Endodermal cell (in vitro differentiated cells): ENCODE measurements around the gene APCDD1L. TPM values are rescaled to one million over a fixed set of nuclear protein-coding genes. Genes with fewer than 3 reads are reported as not detected.

Source experiments
- DNase-seq: peaks from one replicate; pipeline ENCODE4 v3.0.0-alpha.2; 2017
- H3K27ac ChIP-seq: 2 replicates; pipeline ENCODE4 v1.5.1; 2013; ENCODE audit warnings: mild to moderate bottlenecking, low read depth, low read length, moderate library complexity
- H3K27me3 ChIP-seq: 2 replicates; pipeline ENCODE4 v1.6.1; 2013; ENCODE audit warnings: mild to moderate bottlenecking, low read length, moderate library complexity; ENCODE audit not compliant: insufficient read depth, control insufficient read depth, poor library complexity, severe bottlenecking
- H3K36me3 ChIP-seq: 2 replicates; pipeline ENCODE4 v1.7.0; 2013; ENCODE audit warnings: mild to moderate bottlenecking, low read length, moderate library complexity; ENCODE audit not compliant: control insufficient read depth, insufficient read depth
- H3K4me1 ChIP-seq: one replicate; pipeline ENCODE4 v1.7.0; 2013; ENCODE audit warnings: low read length; ENCODE audit not compliant: control insufficient read depth, insufficient read depth
- H3K4me3 ChIP-seq: 2 replicates; pipeline ENCODE4 v1.5.1; 2013; ENCODE audit warnings: mild to moderate bottlenecking, low read length, moderate library complexity
- H3K9ac ChIP-seq: 2 replicates; pipeline ENCODE4 v1.6.1; 2013; ENCODE audit warnings: mild to moderate bottlenecking, low read length, moderate library complexity; ENCODE audit not compliant: poor library complexity, severe bottlenecking; ENCODE audit errors: extremely low read depth
- H3K9me3 ChIP-seq: 2 replicates; pipeline ENCODE4 v1.6.1; 2013; ENCODE audit warnings: mild to moderate bottlenecking, low read length, moderate library complexity; ENCODE audit not compliant: control insufficient read depth
- H3K27ac Mint-ChIP-seq: 2 replicates; pipeline ENCODE4 v1.8.0; 2020; ENCODE audit warnings: mixed read lengths
- H3K27me3 Mint-ChIP-seq: 2 replicates; pipeline ENCODE4 v1.8.0; 2021; ENCODE audit warnings: mild to moderate bottlenecking, mixed read lengths; ENCODE audit not compliant: insufficient read depth
- H3K36me3 Mint-ChIP-seq: 2 replicates; pipeline ENCODE4 v1.8.0; 2020; ENCODE audit warnings: low read depth, mixed read lengths
- H3K4me1 Mint-ChIP-seq: 2 replicates; pipeline ENCODE4 v1.8.0; 2020; ENCODE audit warnings: mixed read lengths
- H3K4me3 Mint-ChIP-seq: 2 replicates; pipeline ENCODE4 v1.8.0; 2020; ENCODE audit warnings: mild to moderate bottlenecking, moderate library complexity, mixed read lengths
- H3K9me3 Mint-ChIP-seq: 2 replicates; pipeline ENCODE4 v1.8.0; 2020; ENCODE audit warnings: mild to moderate bottlenecking, mixed read lengths
- CTCF ChIP-seq: fragments of 200-600 bp; sonication (generic); conservative IDR thresholded peaks from 2 replicates; pipeline ENCODE4 v1.5.0; 2021; ENCODE audit warnings: antibody characterized with exemption, mild to moderate bottlenecking
- WGBS, 2 experiments: methylation state at CpG; one replicate each; pipeline versions ENCODE4 v1.1.5 to v1.1.7; 2013; ENCODE audit warnings: missing lambda C conversion rate in 2 of 2, mixed read lengths in 1 of 2; ENCODE audit not compliant: insufficient coverage in 1 of 2, insufficient read length in 1 of 2; 5-methylcytosine and 5-hydroxymethylcytosine counted together
- total RNA-seq, 2 donors: library from RNA; stranded (reverse); fragmentation: NEBNext Ultra II Directional in 1 of 2; extraction: Animal tissue kit (Norgen Biotek cat#: 25700) in 1 of 2; gene quantifications; 2 replicates in 1 of 2; 3 replicates in 1 of 2; pipeline ENCODE4 v1.2.1, GENCODE V29; 2021

APCDD1L gene
- total RNA-seq, 2 donors from 2014 or later, result 6.4 TPM

GRCh38 chr20:58513580-58514285 lies 1.5 kb downstream of the APCDD1L start:
- peaks cover 47% of the 10 kb centered on the region for H3K27me3 ChIP-seq
- H3K9me3 Mint-ChIP-seq, result no peaks in the 10 kb centered on the region
- no peaks in the 10 kb centered on the region for H3K36me3 ChIP-seq
- no peak overlapping the region for H3K27ac Mint-ChIP-seq
- peaks cover 52% of the 10 kb centered on the region for H3K27me3 Mint-ChIP-seq
- H3K27ac ChIP-seq, result no peak overlapping the region
- no peaks in the 10 kb centered on the region for H3K9me3 ChIP-seq
- H3K36me3 Mint-ChIP-seq, result no peaks in the 10 kb centered on the region
- peaks cover 3% of the 10 kb centered on the region for H3K4me1 ChIP-seq
- no peak overlapping the region for H3K9ac ChIP-seq
- no peak for TF ChIP-seq CTCF
- peaks cover 31% of the 10 kb centered on the region for H3K4me1 Mint-ChIP-seq
- DNase-seq, result no peak
- H3K4me3 Mint-ChIP-seq, result peak overlapping the region; percentile 65
- H3K4me3 ChIP-seq, result no peak overlapping the region
- WGBS, 2 experiments, result 86 to 88% methylated on average over 16 to 19 of the region's 19 CpGs

- Mint-ChIP-seq H3K4me3 (peak overlapping the region; percentile 65), H3K4me1 (peaks cover 25% of the 10 kb centered on the region), H3K9me3 (no peaks in the 10 kb centered on the region), H3K27me3 (peaks cover 52% of the 10 kb centered on the region), H3K36me3 (no peaks in the 10 kb centered on the region), H3K27ac (no peak overlapping the region)
- Histone ChIP-seq H3K4me3 (no peak overlapping the region), H3K9me3 (no peaks in the 10 kb centered on the region), H3K27ac (no peak overlapping the region), H3K9ac (no peak overlapping the region), H3K4me1 (peaks cover 3% of the 10 kb centered on the region), H3K36me3 (no peaks in the 10 kb centered on the region), H3K27me3 (peaks cover 47% of the 10 kb centered on the region)
- DNase-seq, result peak; percentile 56
- no peak for TF ChIP-seq CTCF
- 72 to 82% methylated on average over 9 to 17 of the region's 17 CpGs for whole genome bisulfite sequencing, 2 experiments
Observed at GRCh38 chr20:58512808-58513552, 2.2 kb downstream of the APCDD1L start.

- Mint-ChIP-seq H3K27ac (no peak overlapping the region), H3K36me3 (no peaks in the 10 kb centered on the region), H3K9me3 (no peaks in the 10 kb centered on the region), H3K27me3 (peaks cover 45% of the 10 kb centered on the region), H3K4me1 (peaks cover 19% of the 10 kb centered on the region), H3K4me3 (no peak overlapping the region)
- Histone ChIP-seq H3K4me1 (peaks cover 3% of the 10 kb centered on the region), H3K4me3 (no peak overlapping the region), H3K27ac (no peak overlapping the region), H3K27me3 (peaks cover 47% of the 10 kb centered on the region), H3K9ac (no peak overlapping the region), H3K36me3 (no peaks in the 10 kb centered on the region), H3K9me3 (peaks cover 10% of the 10 kb centered on the region)
- DNase-seq, result no peak
- TF ChIP-seq CTCF, result no peak
- WGBS, 2 experiments, result 95 to 100% methylated on average over 6 to 9 of the region's 9 CpGs
Observed at GRCh38 chr20:58511861-58512260, 3.3 kb downstream of the APCDD1L start.
